ENCODE measurements around the gene EIF2D.

The EIF2D gene
- long read RNA-seq, transcript EIF2D-201 (15 exons, 2,005 nt), result major isoform, 467 of 725 reads
- long read RNA-seq, partial matches to known transcripts, result 49 of 725 reads
- long read RNA-seq, other reads (novel, unspliced or antisense), result 209 of 725 reads

GRCh38 chr1:206612129-206612876, at the start of gene EIF2D:
Gene EIF2D (minus strand): TSS chr1:206612465. CDS start chr1:206612342, 123 bp downstream.
- DNase-seq (ENCODE audit: low read depth in 1 of 2, low spot score in 1 of 2), result peak; percentile 83 to 93
- Histone ChIP-seq H3K4me3 (replicated peaks; ENCODE audit: insufficient read depth, low read length) (peak within 1 kb of the TSS; percentile 71), H3K27me3 (ENCODE audit: insufficient read depth, poor library complexity, severe bottlenecking) (no peaks in the 10 kb centered on the region), H3K27ac (replicated peaks) (peak within 1 kb of the TSS; percentile 79)
- TF ChIP-seq, protein P1, sequence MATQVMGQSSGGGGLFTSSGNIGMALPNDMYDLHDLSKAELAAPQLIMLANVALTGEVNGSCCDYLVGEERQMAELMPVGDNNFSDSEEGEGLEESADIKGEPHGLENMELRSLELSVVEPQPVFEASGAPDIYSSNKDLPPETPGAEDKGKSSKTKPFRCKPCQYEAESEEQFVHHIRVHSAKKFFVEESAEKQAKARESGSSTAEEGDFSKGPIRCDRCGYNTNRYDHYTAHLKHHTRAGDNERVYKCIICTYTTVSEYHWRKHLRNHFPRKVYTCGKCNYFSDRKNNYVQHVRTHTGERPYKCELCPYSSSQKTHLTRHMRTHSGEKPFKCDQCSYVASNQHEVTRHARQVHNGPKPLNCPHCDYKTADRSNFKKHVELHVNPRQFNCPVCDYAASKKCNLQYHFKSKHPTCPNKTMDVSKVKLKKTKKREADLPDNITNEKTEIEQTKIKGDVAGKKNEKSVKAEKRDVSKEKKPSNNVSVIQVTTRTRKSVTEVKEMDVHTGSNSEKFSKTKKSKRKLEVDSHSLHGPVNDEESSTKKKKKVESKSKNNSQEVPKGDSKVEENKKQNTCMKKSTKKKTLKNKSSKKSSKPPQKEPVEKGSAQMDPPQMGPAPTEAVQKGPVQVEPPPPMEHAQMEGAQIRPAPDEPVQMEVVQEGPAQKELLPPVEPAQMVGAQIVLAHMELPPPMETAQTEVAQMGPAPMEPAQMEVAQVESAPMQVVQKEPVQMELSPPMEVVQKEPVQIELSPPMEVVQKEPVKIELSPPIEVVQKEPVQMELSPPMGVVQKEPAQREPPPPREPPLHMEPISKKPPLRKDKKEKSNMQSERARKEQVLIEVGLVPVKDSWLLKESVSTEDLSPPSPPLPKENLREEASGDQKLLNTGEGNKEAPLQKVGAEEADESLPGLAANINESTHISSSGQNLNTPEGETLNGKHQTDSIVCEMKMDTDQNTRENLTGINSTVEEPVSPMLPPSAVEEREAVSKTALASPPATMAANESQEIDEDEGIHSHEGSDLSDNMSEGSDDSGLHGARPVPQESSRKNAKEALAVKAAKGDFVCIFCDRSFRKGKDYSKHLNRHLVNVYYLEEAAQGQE (IDR thresholded peaks at IDR 0.05; ENCODE audit: insufficient replicate concordance, low read depth), result peak; percentile 77
- TF ChIP-seq GABPA (IDR thresholded peaks at IDR 0.05; ENCODE audit: low read depth) (peak; percentile 88), SPI1 (IDR thresholded peaks at IDR 0.05; ENCODE audit: borderline replicate concordance, low read depth) (0 out of 2 replicates have a peak, but pooled peaks have one; percentile 1), POLR2AphosphoS5 (IDR thresholded peaks at IDR 0.05; ENCODE audit: low read depth) (peak; percentile 97), CTCF (IDR thresholded peaks at IDR 0.05; ENCODE audit: insufficient read depth, low read length) (peak; percentile 92)

- Histone ChIP-seq H3K27me3 (ENCODE audit: insufficient read depth, poor library complexity, severe bottlenecking) (no peaks in the 10 kb centered on the region), H3K4me3 (replicated peaks; ENCODE audit: insufficient read depth, low read length) (no peak overlapping the region), H3K27ac (replicated peaks) (no peak overlapping the region)
- no peak for DNase-seq (ENCODE audit: low read depth in 1 of 2, low spot score in 1 of 2)
- no peak for TF ChIP-seq CTCF (IDR thresholded peaks at IDR 0.05; ENCODE audit: insufficient read depth, low read length)
- TF ChIP-seq GABPA (IDR thresholded peaks at IDR 0.05; ENCODE audit: low read depth), result no peak
- TF ChIP-seq, protein P1 (IDR thresholded peaks at IDR 0.05; ENCODE audit: insufficient replicate concordance, low read depth), result no peak
- TF ChIP-seq SPI1 (IDR thresholded peaks at IDR 0.05; ENCODE audit: borderline replicate concordance, low read depth), result no peak
- no peak for TF ChIP-seq POLR2AphosphoS5 (IDR thresholded peaks at IDR 0.05; ENCODE audit: low read depth)
Observed at GRCh38 chr1:206661161-206661820, 49.0 kb upstream of the EIF2D start.

- TF ChIP-seq POLR2AphosphoS5 (IDR thresholded peaks at IDR 0.05; ENCODE audit: low read depth), result no peak
- TF ChIP-seq, protein P1 (IDR thresholded peaks at IDR 0.05; ENCODE audit: insufficient replicate concordance, low read depth), result no peak
- no peak for TF ChIP-seq GABPA (IDR thresholded peaks at IDR 0.05; ENCODE audit: low read depth)
- no peak for TF ChIP-seq SPI1 (IDR thresholded peaks at IDR 0.05; ENCODE audit: borderline replicate concordance, low read depth)
- no peak for TF ChIP-seq CTCF (IDR thresholded peaks at IDR 0.05; ENCODE audit: insufficient read depth, low read length)
- no peaks in the 10 kb centered on the region for H3K27me3 ChIP-seq (ENCODE audit: insufficient read depth, poor library complexity, severe bottlenecking)
- no peak overlapping the region for H3K27ac ChIP-seq (replicated peaks)
- no peak for DNase-seq (ENCODE audit: low read depth in 1 of 2, low spot score in 1 of 2)
- H3K4me3 ChIP-seq (replicated peaks; ENCODE audit: insufficient read depth, low read length), result no peak overlapping the region
Observed at GRCh38 chr1:206660136-206660535, 47.9 kb upstream of the EIF2D start.
